HG03571 (cell line): ENCODE measurements around the gene DLGAP4.

Source experiments
- ATAC-seq: cut with Tn5 transposase; IDR thresholded peaks from one replicate; pipeline ENCODE4 v1.9.1; 2021; ENCODE audit not compliant: unreplicated experiment

DLGAP4 gene

DNA sequence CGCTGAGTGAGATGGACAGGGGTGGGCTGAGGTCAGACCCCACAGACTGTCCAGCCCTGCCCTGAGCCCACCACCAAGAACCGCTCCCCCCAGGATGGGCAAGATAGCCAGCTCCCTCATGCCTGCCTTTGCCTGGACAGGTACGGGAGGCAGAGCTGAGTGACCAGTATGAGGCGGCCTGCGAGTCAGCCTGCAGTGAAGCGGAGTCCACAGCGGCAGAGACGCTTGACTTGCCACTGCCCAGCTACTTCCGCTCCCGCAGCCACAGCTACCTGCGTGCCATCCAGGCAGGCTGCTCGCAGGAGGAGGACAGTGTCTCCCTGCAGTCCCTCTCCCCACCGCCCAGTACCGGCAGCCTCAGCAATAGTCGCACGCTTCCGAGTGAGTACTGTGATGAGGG is 140.4 kb downstream of the DLGAP4 start:
- no peak for ATAC-seq

DNA sequence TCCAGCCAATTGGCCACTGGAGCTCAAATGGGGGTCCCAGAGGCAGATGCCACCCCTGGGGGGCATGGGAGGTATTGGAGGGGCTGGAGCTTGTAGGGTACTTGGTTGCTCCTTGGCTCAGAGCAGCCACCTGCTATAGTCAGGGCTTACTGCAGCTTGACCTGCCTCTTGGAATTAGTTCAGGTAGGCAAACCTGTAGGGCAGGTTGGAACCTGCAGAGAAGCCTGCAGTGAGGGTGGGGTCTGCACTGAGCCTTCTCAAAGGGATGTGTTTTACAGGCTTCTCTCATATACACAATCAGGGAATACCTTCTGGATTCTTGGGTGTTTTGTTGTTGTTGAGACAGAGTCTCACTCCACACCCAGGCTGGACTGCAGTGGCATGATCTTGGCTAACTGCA is 141.0 kb downstream of the DLGAP4 start:
- no peak for ATAC-seq

DNA sequence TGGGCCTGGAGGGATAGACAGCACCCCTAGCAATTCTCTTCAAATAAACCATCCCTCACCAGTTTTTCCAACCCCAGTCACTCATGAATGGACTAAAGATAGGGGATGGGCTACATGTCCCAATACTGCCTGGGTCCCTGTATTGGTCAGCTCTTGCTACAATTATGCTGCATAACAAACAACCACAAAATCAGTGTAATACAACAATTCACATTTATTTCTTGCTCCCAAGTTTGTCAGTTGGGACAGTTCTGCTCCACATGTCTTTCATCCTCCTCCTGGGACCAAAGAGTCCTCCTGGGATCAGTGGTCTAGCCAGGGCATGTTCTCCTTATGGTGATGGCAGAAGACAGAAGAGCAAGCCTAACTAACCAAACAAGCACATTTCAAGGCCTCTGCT is 143.5 kb downstream of the DLGAP4 start:
- no peak for ATAC-seq

DNA sequence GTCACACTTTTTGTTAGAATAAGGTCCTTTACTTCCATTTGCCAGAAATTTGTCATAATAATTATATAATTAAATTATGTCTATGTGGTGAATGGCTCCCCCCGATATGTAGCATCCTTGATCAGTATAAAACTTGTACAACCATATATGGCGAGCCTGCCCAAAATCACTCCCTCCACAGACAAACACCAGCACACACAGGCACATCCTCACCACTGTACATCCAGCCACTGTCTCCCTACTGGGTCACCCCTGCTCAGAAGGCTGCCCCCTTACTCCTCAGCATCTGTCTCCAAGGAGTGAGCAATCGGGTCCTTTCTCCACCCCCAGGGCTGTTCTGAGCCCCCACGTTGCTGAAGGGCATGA is 148.2 kb downstream of the DLGAP4 start:
- ATAC-seq, result no peak

DNA sequence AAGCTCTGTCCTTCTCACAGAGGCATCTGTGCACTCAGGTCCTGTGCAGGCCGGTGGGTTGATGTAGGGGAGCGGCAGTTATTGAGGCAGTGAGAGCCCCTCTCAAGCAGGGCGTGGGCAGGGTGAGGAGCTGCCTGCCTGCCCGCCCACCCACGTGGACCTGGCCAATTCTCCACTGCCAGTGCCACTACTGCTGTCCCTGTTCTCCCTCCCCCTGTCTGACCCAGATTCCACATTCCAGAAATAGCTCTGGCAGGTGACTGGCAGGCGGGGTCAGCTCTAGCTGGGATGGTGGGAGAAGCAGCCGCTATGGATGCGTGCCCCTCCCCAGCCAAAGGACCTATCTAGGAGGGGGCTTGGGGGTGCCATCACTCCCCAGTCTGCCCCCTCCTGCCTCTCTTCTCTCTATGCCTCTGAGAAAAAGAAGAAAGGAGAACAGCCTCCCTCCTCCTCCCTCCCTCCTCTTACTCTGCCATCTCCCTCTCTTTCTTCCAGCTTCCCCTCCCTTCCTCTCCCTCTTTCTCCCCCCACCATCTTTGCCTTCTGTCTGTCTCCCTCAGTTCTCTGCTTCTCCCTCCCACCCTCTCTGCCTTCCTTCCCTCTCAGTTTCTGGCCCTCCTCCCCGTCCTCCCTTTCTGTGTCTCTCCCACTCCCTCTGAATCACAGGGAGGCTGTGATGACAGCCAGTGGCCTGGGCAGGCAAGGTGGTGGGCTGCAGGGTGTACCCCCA is 148.7 kb downstream of the DLGAP4 start:
- ATAC-seq, result no peak

DNA sequence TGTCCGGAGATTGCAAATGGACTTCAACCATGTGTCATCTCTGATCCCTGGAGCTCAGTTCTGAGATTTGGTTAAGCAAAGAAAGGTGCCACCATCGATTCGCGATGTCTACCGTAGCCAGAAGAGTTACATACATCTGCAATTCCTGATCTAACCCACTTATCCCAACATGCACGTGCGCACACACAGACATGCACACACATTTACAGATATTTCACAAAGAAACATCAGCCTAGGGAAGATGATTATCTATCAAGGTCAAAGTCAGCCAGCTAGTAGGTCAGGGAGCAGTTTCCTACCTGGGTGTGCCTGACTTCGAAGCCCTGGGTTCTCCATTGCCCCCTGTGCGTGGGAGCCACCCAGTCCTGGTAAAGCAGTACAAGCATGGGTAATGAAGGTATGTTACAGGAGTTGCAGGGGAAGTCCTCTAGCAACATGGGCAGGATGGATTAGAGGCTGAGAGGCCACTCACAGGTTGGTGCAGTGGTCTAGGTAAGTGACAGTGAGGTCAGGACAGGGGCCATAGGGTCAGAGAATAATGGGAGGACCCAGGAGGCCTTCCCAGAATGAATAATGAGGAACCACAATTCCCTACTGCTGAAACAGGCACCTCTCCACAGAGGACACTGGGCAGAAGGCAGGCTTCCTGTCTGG is 150.0 kb downstream of the DLGAP4 start:
- ATAC-seq, result no peak

DNA sequence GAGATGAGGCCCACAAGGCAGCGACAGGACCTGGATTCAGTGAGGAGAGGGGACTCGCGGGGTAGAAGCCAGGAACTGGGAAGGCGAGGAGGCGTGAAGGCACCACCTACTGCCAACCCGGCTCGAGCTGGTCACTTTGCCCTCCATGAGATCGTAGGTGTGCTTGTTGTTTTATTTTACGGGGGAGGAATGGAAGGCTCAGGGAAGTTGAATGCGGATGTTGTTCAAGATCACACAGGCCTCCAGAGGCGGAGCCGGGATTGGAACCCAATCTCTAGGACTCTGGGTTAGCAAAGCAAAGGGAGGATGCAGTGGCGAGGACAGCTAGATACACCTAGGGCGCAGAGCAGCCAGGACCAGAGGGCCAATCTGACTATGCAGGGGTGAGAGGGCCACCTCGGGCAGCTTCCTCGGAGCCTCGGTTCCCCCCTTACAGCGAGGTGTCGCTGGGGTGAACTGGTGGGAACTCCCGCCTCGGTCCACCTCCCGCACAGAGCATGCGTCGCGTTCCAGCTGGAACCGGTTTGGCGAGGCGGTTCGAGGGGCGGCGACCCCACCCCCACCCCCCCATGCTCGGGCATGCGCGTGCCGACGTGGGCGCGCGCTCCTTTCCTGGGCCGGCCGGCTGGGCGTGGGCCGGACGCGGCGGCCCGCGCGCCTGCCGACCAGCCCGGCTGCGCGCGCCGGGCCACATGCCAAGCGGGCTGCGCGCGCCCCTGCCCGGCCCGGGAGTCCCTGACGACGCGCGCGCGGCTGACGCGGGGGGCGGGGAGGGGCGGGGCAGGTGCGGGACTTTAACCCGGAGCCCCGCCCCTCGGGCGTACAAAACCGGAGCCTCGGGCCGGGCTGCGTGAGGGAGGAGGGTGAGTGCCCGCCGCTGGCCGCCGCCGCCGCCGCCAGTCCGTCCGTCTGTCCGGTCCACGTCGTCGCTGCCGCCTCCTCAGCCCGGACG is 154.8 kb downstream of the DLGAP4 start:
- peak; percentile 50 for ATAC-seq

DNA sequence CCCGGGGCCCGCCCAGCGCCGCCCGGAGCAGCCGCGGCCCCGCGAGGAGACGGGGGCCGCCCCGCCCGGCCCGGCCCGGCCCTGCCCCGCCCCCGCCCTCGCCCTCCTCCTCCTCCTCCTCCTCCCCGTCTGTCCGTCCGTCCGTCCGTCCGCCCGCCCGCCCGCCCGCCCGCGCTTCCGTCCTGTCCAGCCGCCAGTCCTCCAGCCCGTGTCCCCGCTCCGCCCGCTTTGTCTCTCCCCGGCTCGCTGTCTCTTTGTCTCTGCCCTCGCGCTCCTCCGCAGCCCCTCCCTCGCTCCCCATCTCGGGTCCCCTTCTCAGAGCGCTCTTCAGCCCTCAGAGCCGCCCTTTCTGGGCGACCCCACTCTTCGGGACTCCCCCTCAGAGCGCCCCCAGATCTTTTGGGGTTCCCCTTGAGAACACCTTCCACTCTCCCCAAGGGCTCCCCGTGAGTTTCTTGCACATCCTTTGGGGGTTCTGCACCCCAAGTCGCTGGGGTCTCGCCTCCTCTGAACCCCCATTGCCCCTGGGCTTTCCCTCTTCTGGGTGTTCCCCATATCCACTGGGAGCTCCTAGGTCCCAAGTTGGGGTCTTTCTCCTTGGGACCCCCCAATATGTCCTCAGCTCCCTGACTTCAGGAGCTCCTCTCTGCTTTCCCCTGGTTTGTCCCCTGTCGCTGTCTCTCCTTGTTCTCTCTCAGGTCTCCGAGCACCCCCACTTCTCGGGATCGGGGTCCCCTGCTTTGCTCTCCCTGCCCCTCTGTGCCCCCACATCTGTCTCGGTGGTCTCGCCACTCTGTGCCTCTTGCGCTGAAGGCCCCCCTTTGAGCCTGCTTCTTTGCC is 155.7 kb downstream of the DLGAP4 start:
- peak; percentile 15 for ATAC-seq

DNA sequence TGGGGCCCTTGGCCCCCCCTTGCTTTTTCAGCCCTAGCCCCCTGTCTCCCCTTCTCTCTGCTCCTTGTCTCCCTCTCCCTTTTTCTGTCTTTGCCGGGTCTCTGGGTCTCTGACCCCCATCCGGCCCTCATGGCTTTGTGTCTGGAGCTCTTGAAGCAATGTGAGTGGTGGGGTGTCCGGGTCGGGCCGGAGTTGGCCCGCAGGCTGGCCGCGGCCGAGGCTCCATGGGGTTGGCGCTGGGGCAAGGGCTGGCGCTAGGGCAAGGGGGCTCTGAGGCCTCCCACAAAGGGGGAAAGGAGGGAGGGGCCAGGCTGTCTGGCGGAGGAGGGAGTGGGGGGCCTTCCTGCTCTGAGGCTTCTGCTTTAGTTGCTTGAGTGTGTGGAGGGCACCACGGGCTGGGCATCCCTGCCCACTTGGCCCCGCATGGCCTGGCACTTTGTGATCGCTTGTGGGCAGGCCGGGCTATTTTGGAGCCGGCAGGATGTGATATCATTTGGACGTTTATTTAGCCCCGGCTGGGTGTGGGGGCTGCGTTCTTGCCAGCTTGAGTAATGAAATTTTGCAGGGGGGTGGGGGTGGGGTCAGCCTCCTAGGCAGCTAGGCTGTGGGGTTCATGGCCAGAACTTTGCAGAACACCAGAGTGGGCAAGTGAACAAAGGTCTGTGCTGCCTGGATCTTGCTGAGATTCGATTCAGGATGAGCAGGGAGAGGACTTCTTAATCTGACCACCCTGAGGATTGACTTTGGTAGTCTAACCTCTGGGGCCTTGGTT is 156.5 kb downstream of the DLGAP4 start:
- no peak for ATAC-seq

DNA sequence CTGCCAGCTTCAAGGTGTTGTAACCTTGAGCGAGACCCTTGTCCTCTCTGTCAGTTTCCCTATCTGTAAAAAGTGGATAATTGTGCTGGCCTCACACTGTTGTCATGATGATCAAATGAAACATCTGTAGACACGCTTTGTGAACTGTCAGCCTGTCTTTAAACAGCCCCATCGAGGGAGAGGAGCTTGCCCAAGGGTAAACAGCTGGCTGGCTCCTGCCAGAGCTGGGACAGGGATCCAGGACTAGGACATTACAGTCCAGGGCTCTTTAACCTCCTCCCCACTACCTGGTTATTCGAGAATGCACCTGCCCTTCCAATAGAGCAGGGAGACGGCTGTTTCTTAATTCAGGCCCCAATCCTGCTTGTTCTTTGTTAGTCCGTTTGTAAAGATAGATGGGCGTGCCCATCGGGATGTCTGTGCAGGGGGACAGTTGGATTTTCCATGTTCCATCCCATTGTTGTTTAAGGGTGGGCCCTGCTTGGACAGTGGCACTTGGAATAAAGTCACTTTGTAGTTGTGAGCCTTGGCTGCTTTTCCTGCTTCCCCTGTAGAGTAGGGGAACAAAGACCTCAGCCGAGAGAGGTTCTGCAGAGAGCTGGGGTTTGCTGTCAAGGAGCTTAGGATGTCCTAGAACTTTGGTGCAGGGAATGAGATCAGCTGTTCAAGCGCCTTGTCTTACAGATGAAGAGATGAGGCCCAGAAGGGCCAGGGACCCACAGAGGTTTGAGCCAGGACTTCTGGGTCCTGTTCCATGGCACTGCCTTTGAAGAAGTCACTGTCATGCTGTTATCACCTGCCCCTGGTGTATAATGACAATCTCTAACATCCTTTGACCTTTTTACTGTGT is 157.3 kb downstream of the DLGAP4 start:
- ATAC-seq, result no peak

DNA sequence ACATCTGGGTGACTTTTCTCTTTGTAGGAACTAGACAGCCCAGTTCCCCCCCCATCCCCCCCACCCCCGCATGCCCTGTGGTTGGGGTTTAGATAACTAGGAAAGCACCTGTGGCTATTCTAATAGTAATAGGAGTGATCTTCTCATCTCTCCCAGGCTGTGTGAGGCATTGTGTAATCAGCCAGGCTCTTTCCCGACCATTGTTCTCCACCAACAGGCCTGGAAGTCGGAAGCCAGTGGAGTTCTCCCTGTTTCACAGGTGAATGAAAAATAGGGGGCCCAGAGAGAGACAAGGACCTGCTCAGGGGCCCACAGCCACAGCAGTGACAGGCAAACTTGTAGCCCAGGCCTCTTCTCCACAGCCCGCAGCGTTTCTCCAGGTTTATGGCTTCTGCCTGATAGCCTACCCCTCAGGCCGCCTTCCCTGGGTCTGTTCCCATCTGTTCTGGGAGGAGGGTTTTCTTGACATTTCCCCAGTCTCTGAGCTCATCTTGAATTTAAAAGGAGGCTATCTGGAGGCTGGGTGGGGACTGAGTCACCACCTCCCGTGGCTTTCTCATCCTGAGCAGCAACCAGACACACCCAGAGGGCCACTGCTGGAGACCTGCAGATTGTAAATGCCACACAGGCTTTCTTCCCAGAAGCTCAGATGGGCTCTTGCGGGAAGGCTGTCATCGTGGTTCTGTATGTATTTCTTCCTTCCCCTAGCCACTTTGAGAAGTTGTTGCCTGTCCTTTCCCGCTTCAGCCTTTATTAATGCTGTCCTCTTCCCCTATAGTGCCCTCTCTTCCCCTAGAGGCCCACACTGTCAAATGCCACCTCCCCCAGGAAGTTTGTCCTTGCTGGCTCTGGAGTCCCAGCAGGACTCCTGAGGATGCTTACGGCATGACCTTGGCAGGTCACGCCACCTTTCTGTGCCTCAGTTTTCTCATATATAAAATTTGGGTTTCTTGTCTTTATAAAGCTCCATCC is 159.3 kb downstream of the DLGAP4 start:
- no peak for ATAC-seq

DNA sequence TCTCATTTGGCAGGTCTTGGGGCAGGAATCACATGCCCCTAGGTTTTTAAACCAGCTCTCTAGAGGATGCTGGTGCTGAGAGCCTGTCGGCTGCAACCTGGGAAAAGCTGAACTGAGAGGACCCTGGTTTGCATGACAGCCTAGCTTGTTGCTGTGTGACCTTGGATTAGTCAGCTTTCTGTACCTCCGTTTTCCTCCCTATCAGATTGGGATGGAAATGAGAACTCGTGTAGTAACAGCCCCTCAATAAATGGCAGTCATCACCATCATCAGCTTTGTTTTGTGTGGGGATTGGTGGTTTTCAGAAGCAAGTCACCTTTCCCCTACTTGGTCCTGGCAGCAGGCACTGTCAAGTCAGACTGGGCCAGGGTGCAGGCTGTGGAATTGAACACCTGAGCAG is 159.9 kb downstream of the DLGAP4 start:
- ATAC-seq, result no peak

DNA sequence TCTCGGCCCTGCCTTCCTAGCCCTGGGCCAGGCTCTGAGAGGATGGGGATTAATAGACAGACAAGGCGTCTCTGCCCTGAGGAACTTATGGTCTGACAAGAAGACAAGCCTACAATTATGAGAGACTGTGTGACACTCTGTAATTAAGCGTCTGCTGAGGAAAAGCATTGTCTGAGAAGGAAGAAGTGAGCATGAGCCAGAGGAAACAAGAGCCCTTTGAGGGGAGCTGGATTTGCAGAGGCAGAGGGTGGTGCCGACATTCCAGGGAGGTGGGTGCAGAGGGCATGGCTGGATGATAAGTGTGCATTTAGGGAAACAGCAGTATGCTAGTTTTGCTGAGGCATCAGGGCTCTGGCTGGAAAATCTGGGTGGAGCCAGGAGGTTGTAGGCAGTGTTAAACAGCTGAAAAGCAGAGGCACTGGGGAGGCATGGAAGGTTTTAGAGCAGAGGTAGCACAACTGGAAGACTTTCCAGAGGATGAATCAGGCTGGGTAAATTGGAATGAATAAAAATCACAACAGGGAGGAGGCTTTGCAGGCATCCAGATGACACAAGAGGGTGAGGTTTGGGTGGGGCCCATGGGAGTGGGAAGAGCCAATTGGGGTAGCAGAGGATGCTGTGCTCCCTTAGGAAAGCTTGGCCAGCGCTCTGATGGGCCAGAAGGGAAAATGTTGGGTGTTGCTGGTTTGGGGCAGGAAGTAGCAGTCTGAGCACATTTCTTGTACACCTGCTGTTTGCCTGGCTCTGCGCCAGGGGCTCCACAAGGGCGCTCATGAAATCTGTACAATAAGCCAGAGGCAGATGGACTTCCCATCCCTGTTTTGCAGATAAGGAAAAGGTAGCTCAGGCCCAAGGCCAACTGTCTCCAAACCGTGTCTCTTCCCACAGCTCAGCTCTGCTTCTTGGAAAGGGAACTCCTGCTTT is 161.2 kb downstream of the DLGAP4 start:
- no peak for ATAC-seq

DNA sequence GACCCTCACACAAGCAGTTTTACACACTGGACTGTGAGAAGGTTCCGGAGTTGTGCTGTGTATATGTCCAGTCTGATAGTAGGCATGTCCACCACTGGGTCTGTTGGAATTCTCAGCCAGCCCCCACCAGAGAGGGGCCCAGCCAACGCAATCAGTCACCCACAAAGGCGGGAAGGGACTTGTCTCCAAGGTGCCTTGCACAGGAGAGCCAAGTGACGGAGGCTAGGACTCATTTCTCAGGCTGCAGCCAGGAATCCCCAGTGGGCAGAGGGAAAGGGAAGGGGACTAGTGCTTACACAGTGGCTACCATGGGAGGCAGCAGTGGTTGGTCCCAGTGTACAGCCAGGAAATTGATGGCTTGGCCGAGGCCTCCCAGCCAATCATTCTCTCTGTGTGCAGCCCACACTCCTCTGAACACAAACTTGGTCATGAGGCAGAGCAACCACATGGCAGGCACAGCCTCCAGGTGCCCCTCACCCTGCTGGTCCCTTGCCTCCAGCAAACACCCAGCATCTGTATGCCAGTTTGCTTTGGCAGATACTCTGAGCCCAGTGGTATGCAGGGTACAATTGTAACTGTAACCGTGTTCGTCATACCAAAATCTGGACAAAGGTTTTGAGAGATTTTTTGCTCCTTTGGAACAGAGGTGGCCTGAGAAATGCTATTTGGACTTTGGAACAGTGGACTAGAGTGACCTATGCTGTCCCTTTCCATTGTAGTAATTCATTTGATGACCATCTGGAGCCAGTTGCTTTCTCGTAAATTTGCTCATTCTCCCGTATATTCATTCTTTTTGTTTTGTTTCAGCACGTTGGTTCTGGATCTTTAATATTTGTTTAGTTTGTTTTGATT is 162.2 kb downstream of the DLGAP4 start:
- no peak for ATAC-seq

DNA sequence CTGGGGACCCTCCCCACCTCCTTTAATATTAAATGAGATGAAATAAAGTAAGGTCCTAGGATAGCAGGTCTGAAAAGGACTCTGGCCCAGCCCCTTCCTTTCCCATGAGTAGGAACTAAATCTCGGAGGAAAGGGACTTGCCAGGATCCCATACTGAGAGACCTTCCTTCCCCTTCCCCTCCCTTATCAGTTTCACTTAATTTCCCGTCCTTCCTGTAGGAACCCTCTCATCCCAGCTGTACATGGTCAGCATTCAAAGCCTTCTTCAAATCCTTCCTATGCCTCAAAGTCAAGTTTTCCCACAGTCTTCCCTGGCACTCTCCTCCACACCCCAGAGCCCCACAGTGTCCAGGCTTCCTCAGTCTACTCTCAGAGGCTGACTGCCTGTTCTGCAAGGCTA is 163.8 kb downstream of the DLGAP4 start:
- ATAC-seq, result no peak
